ENCODE results near the gene RNF126. TPM values are rescaled to one million over a fixed set of nuclear protein-coding genes. Genes with fewer than 3 reads are reported as not detected.
A peak's percentile ranks its signal among the peaks of the same experiment; 100 is the strongest.

Gene RNF126
- total RNA-seq, 1 donor from 2014 or later: 39.0 TPM

DNA sequence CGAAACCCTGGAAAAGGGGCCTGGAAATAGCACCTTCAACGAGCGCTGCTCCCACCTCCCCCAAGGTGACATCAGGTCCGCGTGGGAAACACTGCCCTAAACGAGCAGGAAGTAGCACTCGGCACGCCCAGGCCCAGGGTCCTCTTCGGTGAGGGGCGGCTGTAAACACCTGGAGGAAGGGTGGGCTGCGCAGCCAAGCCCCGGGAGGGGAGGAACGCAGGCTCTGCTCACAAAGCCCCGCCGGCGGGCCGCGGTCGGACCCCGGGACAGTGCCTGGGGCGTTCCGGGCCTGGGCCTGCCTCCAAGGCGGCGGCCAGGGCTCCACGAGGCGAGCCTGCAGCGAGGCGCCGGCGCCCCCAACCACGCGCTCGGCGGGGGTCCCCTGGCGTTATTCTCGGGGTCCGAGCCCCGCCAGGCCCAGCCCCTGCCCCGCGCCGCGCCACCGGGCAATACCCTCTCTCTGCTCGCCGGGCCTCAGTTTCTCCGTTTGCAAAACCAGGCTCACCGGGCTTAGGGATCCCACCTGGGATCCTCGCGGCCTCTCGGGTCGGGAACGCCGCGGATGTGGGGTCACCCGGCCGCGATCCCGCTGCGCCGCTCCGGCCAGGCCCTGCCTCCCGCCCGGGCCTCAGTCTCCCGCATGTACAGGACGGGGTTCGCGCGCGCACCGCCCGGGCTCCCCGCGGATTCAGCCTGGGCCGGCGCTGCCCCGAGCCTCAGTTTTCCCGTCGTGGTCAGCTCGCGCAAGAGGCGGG is 630 bp downstream of the RNF126 start:
- Histone ChIP-seq H3K27me3 (no peaks in the 10 kb centered on the region), H3K4me1 (peaks cover 16 to 36% of the 10 kb centered on the region in 2 donors), H3K36me3 (no peaks in the 10 kb centered on the region), H3K9me3 (no peaks in the 10 kb centered on the region), H3K27ac (peak overlapping the region; percentile 68 to 71), H3K4me3 (peak overlapping the region; percentile 88 to 99)
- TF ChIP-seq, protein P1, sequence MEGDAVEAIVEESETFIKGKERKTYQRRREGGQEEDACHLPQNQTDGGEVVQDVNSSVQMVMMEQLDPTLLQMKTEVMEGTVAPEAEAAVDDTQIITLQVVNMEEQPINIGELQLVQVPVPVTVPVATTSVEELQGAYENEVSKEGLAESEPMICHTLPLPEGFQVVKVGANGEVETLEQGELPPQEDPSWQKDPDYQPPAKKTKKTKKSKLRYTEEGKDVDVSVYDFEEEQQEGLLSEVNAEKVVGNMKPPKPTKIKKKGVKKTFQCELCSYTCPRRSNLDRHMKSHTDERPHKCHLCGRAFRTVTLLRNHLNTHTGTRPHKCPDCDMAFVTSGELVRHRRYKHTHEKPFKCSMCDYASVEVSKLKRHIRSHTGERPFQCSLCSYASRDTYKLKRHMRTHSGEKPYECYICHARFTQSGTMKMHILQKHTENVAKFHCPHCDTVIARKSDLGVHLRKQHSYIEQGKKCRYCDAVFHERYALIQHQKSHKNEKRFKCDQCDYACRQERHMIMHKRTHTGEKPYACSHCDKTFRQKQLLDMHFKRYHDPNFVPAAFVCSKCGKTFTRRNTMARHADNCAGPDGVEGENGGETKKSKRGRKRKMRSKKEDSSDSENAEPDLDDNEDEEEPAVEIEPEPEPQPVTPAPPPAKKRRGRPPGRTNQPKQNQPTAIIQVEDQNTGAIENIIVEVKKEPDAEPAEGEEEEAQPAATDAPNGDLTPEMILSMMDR (IDR thresholded peaks at IDR 0.05): no peak
- intact Hi-C loops (cut with DNase I): loop anchor here (2.0 kb wide), 1 partner anchor 24 kb away; the partner anchor contains the start of gene FGF22
- DNase-seq (ENCODE audit: low spot score in 2 of 2): no peak

DNA sequence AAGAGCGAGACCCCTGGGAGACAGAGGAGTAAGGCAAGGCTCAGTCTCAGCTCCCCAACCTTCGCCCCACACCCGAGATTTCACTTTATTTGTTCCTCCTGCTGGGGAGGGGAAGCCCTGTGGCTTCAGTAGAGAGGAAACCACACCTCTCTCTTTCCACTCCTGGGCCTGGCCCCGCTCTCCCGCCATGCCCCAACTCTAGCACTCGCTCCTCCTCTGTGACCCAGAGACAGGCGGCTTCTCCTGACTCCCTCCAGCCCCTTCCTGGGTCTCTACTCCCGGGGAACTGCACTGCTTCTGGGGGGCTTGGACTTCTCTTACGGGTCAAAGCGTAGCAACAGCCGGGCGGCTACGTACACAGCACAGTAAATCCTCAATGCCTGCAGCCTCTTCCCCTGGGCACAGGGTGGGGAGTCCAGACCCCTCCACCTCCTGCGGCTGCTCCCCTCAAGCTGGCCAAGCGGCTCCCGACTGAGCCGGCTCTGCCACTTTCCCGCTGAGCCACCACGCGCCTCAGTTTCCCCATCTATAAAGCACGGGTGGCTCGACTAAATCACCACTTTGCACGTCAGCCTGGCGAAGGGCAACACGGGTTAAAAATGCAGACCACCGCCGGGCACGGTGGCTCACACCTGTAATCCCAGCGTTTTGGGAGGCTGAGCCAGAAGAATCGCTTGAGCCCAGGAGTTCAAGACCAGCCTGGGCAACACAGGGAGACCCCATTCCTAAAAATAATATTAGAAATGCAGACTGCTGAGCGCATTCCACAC is 1.4 kb downstream of the RNF126 start:
- TF ChIP-seq, protein P1 (IDR thresholded peaks at IDR 0.05): no peak
- Histone ChIP-seq H3K36me3 (no peaks in the 10 kb centered on the region), H3K4me3 (peak overlapping the region; percentile 88 to 99), H3K27me3 (no peaks in the 10 kb centered on the region), H3K4me1 (peaks cover 16 to 36% of the 10 kb centered on the region in 2 donors), H3K27ac (peak overlapping the region; percentile 52 to 71), H3K9me3 (no peaks in the 10 kb centered on the region)
- no peak for DNase-seq (ENCODE audit: low spot score in 2 of 2)
- intact Hi-C loops (cut with DNase I): loop anchor here (2.0 kb wide), 1 partner anchor 23 kb away; the partner anchor contains the start of gene FGF22

DNA sequence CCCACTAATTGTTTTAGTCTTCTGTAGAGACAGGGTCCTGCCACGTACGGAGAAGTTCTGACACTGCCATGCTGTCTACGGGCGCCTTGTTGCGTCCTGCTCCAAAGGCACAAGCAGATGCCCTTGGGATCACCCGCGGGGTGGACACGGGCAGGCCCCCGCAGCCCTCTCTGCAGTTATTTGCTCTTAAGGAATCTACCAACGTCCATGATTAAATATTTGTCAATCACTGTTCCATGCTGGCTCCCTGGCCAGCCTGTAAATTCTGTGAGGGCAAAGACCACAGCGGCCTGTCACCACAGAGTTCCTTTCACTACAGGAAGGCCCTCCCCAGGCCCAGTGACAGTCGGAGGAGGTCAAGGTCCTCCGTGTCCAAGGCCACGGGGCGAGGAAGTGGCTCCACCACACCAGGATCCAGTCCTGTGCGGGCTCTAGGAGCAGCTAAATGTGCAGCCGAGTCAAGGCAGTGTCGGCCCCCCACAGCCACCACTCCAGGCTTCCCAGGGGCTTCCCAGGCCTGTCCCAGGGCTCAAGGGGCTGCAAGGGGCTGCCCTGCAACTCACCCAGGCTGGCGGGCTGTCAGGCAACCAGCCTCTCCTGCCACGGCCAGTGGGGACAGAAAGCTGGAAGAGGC is 2.1 kb downstream of the RNF126 start:
- H3K4me3 ChIP-seq: peak overlapping the region; percentile 88 to 99
- H3K9me3 ChIP-seq: no peaks in the 10 kb centered on the region
- intact Hi-C loops (cut with DNase I): no loop called here
- TF ChIP-seq, protein P1 (IDR thresholded peaks at IDR 0.05): no peak
- peak overlapping the region; percentile 52 to 71 for H3K27ac ChIP-seq
- no peaks in the 10 kb centered on the region for H3K27me3 ChIP-seq
- no peak for DNase-seq (ENCODE audit: low spot score in 2 of 2)
- H3K4me1 ChIP-seq: peaks cover 16 to 36% of the 10 kb centered on the region in 2 donors
- no peaks in the 10 kb centered on the region for H3K36me3 ChIP-seq

DNA sequence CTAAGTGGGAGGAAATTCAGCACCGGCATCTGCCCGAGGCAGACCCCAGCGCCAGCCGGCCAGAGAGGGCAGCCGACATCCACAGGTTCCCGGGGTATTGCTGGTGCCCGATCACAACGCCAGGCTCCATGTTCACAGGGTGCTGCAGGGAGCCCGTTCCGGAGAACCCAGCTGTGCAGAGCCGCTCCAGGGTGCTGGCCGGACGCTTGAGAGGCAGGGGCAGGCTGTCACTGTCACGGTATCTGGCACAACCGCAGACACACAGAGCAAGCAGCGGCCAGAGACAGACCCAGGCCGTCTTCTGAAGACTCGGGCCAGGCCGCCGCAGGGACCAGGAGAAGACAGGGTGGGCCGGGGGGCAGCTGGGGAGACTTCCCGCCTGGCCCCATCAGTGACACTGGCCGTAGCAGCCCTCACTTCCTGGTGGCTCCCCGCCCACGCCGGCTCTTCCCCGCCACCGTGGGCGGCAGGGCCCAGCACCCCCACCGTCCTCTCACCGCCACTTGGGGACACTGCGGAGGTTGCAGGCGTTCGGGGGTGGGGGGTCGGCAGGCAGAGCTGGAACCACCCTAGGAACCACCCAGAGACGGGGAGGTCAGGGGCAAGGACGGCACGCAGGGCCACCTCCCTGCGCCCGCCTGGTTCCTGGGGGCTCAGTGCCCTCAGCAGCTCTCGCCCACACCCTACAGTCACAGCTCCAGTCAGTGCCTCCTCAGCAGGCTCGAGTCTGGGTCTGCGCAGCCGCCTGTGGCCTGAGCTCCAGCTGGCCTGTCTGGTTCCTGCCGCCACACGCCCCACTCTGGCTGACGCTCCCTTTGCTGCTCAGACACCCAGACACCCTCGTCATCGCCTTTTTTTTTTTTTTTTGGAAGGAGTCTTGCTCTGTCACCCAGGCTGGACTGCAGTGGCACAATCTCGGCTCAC is 3.8 kb downstream of the RNF126 start:
- H3K4me3 ChIP-seq: no peak overlapping the region
- no peaks in the 10 kb centered on the region for H3K27me3 ChIP-seq
- no peak for DNase-seq (ENCODE audit: low spot score in 2 of 2)
- peak overlapping the region in 1 of 2 donors; percentile 12 for H3K27ac ChIP-seq
- intact Hi-C loops (cut with DNase I): no loop called here
- peaks cover 1 to 6% of the 10 kb centered on the region in 2 donors for H3K36me3 ChIP-seq
- peaks cover 16 to 29% of the 10 kb centered on the region in 2 donors for H3K4me1 ChIP-seq
- no peaks in the 10 kb centered on the region for H3K9me3 ChIP-seq
- TF ChIP-seq, protein P1 (IDR thresholded peaks at IDR 0.05): no peak

Measured in ascending aorta (tissue), 2 donors.